HG03439 (cell line): ENCODE data around the gene NABP2.
"Not testable (repeated sequence)": the region's sequence is repeated elsewhere in the genome, so short reads cannot be mapped to it uniquely, and the experiment has no call there.

ENCODE experiments used
- ATAC-seq: cut with Tn5 transposase; IDR thresholded peaks from one replicate; pipeline ENCODE4 v1.9.1; 2021; ENCODE audit warnings: mild to moderate bottlenecking, moderate library complexity; ENCODE audit not compliant: unreplicated experiment

NABP2 gene

DNA sequence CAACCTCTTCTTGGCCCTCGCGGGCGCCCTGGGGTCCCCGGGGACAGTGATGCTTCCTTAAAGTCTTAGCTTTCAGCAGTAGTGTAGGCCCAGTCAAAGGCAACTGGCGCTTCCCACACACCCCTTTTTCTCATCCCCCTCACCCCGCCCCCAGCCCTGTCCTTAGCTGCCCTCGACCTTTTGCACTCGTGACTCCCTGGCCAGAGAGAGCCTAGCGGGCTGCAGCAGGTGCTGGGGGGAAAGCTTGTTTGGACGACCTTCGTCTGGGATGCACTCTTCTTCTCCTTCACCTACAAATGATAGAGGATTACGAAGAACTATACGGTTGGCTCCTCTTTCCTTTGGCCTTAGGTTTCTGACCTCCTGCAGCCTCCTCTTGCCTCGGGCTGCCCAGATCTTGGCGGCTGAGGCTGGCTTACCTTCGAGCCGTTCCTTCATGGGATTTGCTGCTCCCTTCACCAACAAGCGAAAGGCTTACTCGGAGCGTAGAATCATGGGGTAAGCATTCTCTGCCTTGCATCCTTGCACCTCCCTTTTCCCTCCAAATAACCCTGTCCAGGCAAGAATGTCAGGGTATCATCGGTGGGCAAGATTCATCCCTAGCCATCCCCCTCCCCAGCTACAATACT is 43.4 kb downstream of the NABP2 start:
- peak; percentile 5 for ATAC-seq

GRCh38 chr12:56271031-56271430 is 46.9 kb downstream of the NABP2 start:
- no peak for ATAC-seq

DNA sequence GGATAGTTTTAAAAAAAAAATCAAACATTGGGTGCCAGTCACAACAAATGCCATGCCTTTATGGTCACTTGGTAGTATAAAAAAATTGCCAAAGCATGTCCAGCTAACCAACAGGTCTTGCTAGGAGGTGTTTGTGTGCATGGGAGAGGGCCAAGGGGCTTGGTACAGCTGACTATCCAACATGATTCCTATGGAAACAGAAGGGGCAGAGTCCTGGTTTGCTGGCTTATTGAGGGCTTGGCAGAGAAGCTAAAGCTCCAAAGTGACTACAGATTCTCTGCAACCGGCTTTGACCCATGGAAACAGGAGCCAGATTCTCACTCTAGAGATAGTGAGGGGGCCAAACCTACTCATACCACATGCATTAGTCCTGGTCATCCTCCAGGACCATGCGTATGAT is 48.3 kb downstream of the NABP2 start:
- not testable (repeated sequence) for ATAC-seq

- no peak for ATAC-seq
Observed at GRCh38 chr12:56274299-56274698, 50.2 kb downstream of the NABP2 start.

- no peak for ATAC-seq
Observed at GRCh38 chr12:56278905-56279304, 54.8 kb downstream of the NABP2 start.
